SK-MEL-5 (cell line): ENCODE measurements around the gene C11orf24. TPM values are rescaled to one million over a fixed set of nuclear protein-coding genes. Genes with fewer than 3 reads are reported as not detected.

ENCODE experiments used
- DNase-seq: peaks from one replicate; pipeline ENCODE4 v3.0.0-alpha.2; 2016; ENCODE audit warnings: low read depth, low spot score
- in situ Hi-C: cut with HindIII; loops from 2 replicates; pipeline ENCODE4 v1.10.0; 2016; ENCODE audit warnings: low sequenced_read_pairs, high pct_unique_total_duplicates, low pct_unique_long_range_greater_than_20kb
- total RNA-seq: library from RNA; depleted of rRNA; stranded (reverse); fragments of >200 nt; shearing (Covaris generic); gene quantifications from 2 replicates; pipeline ENCODE4 v1.2.3, GENCODE V29; 2014

Gene C11orf24
- total RNA-seq, 1 experiment from 2014 or later = 34.6 TPM

- in situ Hi-C loops = no loop called here
- no peak for DNase-seq
Observed at GRCh38 chr11:68279676-68280075, 7.9 kb upstream of the C11orf24 start.

GRCh38 chr11:68276861-68277260, 5.1 kb upstream of the C11orf24 start:
- in situ Hi-C loops = no loop called here
- DNase-seq = no peak

DNA sequence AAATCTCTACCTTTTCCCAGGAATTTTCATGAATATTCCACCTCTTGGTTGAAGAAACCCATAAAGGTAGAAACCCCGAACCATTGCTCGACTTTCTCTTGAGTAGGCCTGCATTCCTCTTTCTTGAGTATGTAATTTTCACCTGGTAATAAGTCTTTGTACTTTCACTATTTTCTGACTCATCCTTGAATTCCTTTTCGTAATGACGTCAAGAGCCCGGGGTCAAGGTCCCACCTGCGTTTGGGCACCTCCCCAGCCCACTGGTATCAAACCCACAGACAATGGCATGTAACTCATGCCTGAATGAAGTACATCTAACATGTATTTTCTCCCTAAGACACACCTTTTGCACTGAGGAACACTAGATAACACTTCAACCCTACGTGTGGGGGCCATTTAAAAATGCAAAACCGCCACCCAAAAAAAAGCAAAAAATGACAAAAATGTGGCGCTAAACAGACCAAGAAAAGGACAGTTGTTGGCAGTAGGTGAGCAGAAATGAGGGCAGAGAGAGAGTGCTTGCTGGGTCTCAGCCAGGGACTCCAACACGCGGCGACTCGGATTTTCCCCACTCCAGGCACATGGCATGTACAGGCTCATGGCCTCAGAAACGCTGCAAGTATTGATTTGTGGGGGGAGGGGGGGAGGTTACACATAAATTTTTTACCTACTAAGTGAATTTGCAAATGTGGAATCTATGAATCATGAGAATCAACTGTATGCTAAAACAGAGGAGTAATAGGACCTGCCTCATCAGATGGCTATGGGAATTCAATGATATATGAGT, 4.1 kb upstream of the C11orf24 start:
- DNase-seq = no peak
- in situ Hi-C loops = no loop called here

DNA sequence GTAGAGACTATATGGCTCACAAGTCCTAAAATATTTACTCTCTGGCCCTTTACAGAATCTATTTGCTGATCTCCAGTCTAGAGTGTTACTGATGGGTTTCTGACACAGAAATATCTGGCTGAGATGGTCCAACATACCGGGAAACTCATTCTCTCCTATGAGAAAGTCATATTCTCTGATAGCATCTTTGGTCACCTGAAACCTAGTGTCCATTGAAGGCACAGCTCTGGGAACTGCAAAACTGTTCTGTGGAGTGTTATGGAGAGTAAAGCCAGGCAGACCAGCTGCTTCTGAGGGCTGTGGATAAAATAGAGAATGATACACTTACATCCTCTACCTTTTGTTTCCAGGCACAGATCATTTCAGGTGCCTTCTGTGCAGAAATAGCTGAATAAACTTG, 2.5 kb upstream of the C11orf24 start:
- DNase-seq = no peak
- in situ Hi-C loops = no loop called here

- in situ Hi-C loops = no loop called here
- no peak for DNase-seq
Observed at GRCh38 chr11:68273026-68273738, 1.4 kb upstream of the C11orf24 start.

- DNase-seq = peak; percentile 57
- in situ Hi-C loops = no loop called here
Observed at GRCh38 chr11:68271023-68271780, 571 bp downstream of the C11orf24 start.

GRCh38 chr11:68270196-68271022, 1.4 kb downstream of the C11orf24 start:
- DNase-seq = no peak
- in situ Hi-C loops = no loop called here

- in situ Hi-C loops = no loop called here
- DNase-seq = peak; percentile 64
Observed at GRCh38 chr11:68269414-68270081, 2.2 kb downstream of the C11orf24 start.

- in situ Hi-C loops = no loop called here
- DNase-seq = no peak
Observed at GRCh38 chr11:68267881-68268240, 3.9 kb downstream of the C11orf24 start.

DNA sequence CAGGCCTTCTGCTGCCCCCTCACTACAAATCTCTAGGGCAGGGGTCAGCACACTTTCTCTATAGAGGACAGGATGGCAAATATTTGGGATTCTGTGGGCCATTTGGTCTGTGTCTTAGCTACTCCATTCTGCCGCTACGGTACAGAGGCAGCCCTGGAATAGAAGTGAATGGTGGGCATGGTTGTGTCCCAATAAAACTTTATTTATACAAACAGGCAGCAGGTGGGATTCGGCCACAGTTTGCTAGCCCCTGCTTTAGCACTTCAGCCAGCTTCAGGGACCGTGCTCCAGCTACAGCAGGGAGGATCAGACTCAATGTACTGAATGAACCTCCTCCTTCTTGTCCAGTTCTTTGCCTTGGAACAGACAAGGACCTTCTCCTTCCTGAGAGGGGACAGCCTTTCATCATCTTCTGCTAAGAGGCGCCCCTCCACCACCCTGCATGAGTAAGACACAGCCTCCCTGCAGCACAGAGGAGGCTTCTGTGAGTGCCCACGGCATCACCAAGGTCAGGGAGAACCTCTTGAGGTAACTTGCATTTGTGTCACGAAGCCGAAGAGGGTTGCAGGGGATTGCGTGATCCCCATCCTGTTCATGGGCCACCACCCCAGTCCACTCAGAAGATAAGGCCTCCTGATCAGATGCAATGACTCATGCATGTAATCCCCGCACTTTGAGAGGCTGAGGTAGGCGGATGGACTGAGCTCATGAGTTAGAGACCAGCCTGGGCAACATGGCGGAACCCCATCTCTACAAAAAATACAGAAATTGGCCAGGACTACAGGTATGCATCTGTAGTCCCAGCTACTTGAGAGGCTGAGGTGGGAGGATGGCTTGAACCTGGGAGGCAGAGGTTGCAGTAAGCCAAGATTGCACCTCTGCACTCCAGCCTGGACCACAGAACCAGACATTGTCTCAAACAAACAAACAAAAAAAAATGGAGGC, 4.6 kb downstream of the C11orf24 start:
- in situ Hi-C loops = no loop called here
- DNase-seq = no peak

- peak; percentile 89 for DNase-seq
- in situ Hi-C loops = no loop called here
Observed at GRCh38 chr11:68266121-68266891, 5.5 kb downstream of the C11orf24 start.

GRCh38 chr11:68264741-68265540, 6.8 kb downstream of the C11orf24 start:
- no peak for DNase-seq
- in situ Hi-C loops = no loop called here

DNA sequence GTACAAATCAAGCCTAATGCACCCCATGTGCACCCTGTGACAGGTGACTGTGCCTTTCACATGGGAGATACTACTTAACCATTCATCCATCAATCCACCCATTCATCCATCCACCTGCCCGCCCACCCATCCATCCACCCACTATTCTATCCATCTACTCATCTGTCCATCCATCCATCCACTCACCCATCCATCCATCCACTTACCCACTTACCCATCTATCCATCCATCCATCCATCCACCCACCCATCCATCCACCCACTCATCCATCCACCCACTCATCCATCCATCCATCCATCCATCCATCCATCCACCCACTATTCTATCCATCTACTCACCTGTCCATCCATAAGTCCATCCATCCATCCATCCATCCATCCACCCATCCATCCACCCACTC, 7.5 kb downstream of the C11orf24 start:
- no peak for DNase-seq
- in situ Hi-C loops = no loop called here

DNA sequence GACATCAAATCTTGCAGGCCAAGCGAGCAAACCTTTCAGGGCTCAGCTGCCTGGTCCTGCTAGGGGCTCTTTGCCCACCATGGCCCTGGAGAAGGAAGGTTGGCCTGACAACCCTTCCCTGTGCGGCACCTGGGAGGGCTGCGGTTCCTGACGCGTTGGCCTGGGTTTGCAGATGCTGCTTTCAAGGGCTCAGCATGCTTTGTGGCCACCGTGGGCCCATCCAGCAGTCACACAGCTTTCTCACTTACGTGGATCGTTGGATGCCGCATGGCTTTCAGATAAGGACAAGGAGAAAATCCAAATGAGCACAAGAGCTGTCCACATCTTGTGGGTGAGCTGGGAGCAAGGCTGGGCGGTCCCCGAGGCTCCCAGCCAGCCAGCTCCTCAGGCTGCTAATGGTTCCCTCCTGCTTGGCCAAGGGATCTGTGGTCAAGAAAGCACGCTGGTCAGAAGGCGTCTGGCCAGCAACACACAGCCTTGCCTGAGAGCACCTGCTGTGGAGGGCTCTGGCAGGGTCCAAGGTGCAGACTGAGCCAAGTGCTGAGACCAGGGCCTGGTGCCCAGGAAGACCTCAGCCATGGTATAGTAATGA, 8.2 kb downstream of the C11orf24 start:
- no peak for DNase-seq

DNA sequence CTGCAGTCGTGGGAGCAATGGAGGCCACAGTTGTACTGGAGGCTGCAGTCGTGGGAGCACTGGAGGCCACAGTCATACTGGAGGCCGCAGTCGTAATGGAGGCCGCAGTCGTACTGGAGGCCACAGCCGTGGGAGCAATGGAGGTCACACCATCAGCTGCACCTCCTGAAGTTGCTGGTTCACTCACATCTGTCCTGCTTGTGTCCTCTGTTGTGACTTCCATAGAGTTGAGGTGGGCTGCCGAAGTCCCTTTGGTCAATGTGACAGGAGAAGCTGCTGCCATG, 9.3 kb downstream of the C11orf24 start:
- in situ Hi-C loops = no loop called here
- no peak for DNase-seq

More for the DNA sequence above, 8.2 kb downstream of the C11orf24 start:
- in situ Hi-C loops = no loop called here
